ENCODE measurements around the gene RPTOR.

Gene RPTOR

GRCh38 chr17:80912476-80912875, 367.8 kb downstream of the RPTOR start:
- H3K4me3 ChIP-seq (replicated peaks in 1 of 2; ENCODE audit: low read depth in 2 of 2, low read length in 2 of 2), result no peak overlapping the region
- TF ChIP-seq, protein P1, sequence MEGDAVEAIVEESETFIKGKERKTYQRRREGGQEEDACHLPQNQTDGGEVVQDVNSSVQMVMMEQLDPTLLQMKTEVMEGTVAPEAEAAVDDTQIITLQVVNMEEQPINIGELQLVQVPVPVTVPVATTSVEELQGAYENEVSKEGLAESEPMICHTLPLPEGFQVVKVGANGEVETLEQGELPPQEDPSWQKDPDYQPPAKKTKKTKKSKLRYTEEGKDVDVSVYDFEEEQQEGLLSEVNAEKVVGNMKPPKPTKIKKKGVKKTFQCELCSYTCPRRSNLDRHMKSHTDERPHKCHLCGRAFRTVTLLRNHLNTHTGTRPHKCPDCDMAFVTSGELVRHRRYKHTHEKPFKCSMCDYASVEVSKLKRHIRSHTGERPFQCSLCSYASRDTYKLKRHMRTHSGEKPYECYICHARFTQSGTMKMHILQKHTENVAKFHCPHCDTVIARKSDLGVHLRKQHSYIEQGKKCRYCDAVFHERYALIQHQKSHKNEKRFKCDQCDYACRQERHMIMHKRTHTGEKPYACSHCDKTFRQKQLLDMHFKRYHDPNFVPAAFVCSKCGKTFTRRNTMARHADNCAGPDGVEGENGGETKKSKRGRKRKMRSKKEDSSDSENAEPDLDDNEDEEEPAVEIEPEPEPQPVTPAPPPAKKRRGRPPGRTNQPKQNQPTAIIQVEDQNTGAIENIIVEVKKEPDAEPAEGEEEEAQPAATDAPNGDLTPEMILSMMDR (IDR thresholded peaks at IDR 0.05; ENCODE audit: low read depth, low read length), result no peak
- DNase-seq (ENCODE audit: low read depth in 2 of 2), result no peak

DNA sequence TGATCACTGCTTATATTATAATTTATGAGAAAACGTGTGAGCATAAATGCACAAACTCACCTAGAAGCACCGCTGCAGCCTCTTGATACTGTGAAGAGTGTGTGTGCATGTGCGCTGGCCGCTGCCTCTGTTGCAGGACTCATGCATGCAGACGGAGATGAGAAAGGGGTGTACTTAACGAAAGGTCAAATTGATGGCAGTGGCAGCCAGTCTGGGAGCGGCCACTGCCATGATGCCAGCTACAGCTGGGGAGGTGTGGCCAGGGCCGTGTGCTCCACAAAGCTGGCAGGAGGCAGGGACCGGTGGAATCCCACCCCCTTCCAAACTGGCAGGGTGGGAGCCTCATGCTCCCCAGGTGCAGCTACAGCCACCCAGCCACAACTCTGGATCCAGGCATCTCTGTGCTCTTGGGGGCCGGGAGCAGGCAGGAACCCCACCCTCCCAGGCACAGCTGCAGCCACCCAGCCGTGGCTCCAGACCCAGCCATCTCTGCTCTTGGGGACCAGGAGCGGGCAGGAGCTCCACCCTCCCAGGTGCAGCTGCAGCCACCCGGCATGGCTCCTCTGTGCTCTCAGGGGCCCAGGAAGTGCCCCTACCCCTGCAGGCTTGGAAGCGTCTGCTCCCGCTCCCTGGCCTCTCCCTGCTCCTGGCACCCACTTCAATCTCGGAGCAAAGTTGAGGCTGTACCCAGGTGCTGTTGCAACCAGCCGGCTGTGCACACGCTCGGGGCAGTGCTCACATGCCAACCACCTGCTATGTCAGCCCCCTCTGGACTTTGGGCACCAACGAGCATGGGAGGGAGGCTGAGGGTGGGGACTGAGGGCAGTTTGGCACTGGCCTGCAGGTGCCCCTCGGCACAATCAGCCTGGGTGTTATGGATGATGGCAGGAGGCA, 369.5 kb downstream of the RPTOR start:
- no peak for DNase-seq (ENCODE audit: low read depth in 2 of 2)
- H3K4me3 ChIP-seq (replicated peaks in 1 of 2; ENCODE audit: low read depth in 2 of 2, low read length in 2 of 2), result no peak overlapping the region
- TF ChIP-seq, protein P1 (IDR thresholded peaks at IDR 0.05; ENCODE audit: low read depth, low read length), result no peak

GRCh38 chr17:80916246-80916645, 371.6 kb downstream of the RPTOR start:
- no peak overlapping the region for H3K4me3 ChIP-seq (replicated peaks in 1 of 2; ENCODE audit: low read depth in 2 of 2, low read length in 2 of 2)
- DNase-seq (ENCODE audit: low read depth in 2 of 2), result no peak
- TF ChIP-seq, protein P1 (IDR thresholded peaks at IDR 0.05; ENCODE audit: low read depth, low read length), result no peak

GRCh38 chr17:80917716-80918560, 373.3 kb downstream of the RPTOR start:
- TF ChIP-seq, protein P1 (IDR thresholded peaks at IDR 0.05; ENCODE audit: low read depth, low read length), result no peak
- H3K4me3 ChIP-seq (replicated peaks in 1 of 2; ENCODE audit: low read depth in 2 of 2, low read length in 2 of 2), result no peak overlapping the region
- no peak for DNase-seq (ENCODE audit: low read depth in 2 of 2)

GRCh38 chr17:80918731-80919130, 374.1 kb downstream of the RPTOR start:
- TF ChIP-seq, protein P1 (IDR thresholded peaks at IDR 0.05; ENCODE audit: low read depth, low read length), result no peak
- no peak for DNase-seq (ENCODE audit: low read depth in 2 of 2)
- no peak overlapping the region for H3K4me3 ChIP-seq (replicated peaks in 1 of 2; ENCODE audit: low read depth in 2 of 2, low read length in 2 of 2)

- TF ChIP-seq, protein P1 (IDR thresholded peaks at IDR 0.05; ENCODE audit: low read depth, low read length), result no peak
- no peak overlapping the region for H3K4me3 ChIP-seq (replicated peaks in 1 of 2; ENCODE audit: low read depth in 2 of 2, low read length in 2 of 2)
- peak in 1 of 2 donors; percentile 78 for DNase-seq (ENCODE audit: low read depth in 2 of 2)
Observed at GRCh38 chr17:80919331-80920311, 375.0 kb downstream of the RPTOR start.

Data from cardiac fibroblast (primary cell).